ENCODE data around the gene C5orf47. TPM values are rescaled to one million over a fixed set of nuclear protein-coding genes. Genes with fewer than 3 reads are reported as not detected.
A peak's percentile ranks its signal among the peaks of the same experiment; 100 is the strongest.

Gene C5orf47
- total RNA-seq, 1 donor from 2014 or later, result not detected

DNA sequence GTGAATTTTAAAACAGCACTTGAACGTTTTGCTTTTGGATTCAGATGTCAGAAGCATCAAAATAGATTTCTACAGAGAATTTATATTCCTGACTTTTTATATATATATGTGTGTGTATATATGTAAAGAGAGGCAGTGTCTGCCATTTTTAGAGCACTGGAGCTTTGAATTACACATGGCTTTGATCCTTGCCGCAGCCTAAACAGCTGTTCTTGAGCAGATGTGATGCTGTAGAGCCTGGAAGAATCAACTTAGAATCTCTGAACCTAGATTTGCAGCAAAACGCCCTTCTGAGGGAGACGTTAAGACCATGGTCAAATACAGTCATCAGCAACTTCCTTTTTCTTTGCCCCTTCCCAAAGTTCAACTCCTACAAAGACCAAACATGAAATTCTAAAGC is 21.7 kb upstream of the C5orf47 start:
- Mint-ChIP-seq H3K9me3 (ENCODE audit: unreplicated experiment) (no peaks in the 10 kb centered on the region), H3K27me3 (ENCODE audit: low read depth, unreplicated experiment) (no peaks in the 10 kb centered on the region), H3K4me3 (ENCODE audit: unreplicated experiment) (no peak overlapping the region), H3K27ac (ENCODE audit: unreplicated experiment) (peak overlapping the region; percentile 5), H3K36me3 (ENCODE audit: low read depth, unreplicated experiment) (peaks cover 2% of the 10 kb centered on the region), H3K4me1 (ENCODE audit: low read depth, unreplicated experiment) (peaks cover 51% of the 10 kb centered on the region)
- DNase-seq (ENCODE audit: low read depth) (no peak), FAIRE-seq (no peak)
- H3K27me3 ChIP-seq (ENCODE audit: insufficient read depth, low read length), result no peaks in the 10 kb centered on the region
- H3K36me3 ChIP-seq (ENCODE audit: insufficient read depth, low read length), result no peaks in the 10 kb centered on the region
- H3K4me2 ChIP-seq (ENCODE audit: low read length), result no peak overlapping the region
- no peaks in the 10 kb centered on the region for H3K79me2 ChIP-seq (ENCODE audit: insufficient read depth, low read length)
- H3K9me3 ChIP-seq (ENCODE audit: insufficient read depth, low read depth, low read length), result no peaks in the 10 kb centered on the region
- H3K27ac ChIP-seq (ENCODE audit: low read depth, low read length), result no peak overlapping the region
- no peak overlapping the region for H3K4me3 ChIP-seq (ENCODE audit: insufficient read depth, low read depth, low read length)
- H2AFZ ChIP-seq (ENCODE audit: low read depth, low read length), result no peak overlapping the region
- TF ChIP-seq EZH2 (IDR thresholded peaks at IDR 0.05; ENCODE audit: insufficient read depth, low read length), result no peak
- TF ChIP-seq, protein P1, sequence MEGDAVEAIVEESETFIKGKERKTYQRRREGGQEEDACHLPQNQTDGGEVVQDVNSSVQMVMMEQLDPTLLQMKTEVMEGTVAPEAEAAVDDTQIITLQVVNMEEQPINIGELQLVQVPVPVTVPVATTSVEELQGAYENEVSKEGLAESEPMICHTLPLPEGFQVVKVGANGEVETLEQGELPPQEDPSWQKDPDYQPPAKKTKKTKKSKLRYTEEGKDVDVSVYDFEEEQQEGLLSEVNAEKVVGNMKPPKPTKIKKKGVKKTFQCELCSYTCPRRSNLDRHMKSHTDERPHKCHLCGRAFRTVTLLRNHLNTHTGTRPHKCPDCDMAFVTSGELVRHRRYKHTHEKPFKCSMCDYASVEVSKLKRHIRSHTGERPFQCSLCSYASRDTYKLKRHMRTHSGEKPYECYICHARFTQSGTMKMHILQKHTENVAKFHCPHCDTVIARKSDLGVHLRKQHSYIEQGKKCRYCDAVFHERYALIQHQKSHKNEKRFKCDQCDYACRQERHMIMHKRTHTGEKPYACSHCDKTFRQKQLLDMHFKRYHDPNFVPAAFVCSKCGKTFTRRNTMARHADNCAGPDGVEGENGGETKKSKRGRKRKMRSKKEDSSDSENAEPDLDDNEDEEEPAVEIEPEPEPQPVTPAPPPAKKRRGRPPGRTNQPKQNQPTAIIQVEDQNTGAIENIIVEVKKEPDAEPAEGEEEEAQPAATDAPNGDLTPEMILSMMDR (IDR thresholded peaks at IDR 0.05; ENCODE audit: insufficient read depth, low read depth, low read length), result no peak
- no peak overlapping the region for H3K9ac ChIP-seq (ENCODE audit: low read length)
- H4K20me1 ChIP-seq (ENCODE audit: insufficient read depth, low read length), result no peaks in the 10 kb centered on the region
- peaks cover 30% of the 10 kb centered on the region for H3K4me1 ChIP-seq (ENCODE audit: insufficient read depth, low read length)

DNA sequence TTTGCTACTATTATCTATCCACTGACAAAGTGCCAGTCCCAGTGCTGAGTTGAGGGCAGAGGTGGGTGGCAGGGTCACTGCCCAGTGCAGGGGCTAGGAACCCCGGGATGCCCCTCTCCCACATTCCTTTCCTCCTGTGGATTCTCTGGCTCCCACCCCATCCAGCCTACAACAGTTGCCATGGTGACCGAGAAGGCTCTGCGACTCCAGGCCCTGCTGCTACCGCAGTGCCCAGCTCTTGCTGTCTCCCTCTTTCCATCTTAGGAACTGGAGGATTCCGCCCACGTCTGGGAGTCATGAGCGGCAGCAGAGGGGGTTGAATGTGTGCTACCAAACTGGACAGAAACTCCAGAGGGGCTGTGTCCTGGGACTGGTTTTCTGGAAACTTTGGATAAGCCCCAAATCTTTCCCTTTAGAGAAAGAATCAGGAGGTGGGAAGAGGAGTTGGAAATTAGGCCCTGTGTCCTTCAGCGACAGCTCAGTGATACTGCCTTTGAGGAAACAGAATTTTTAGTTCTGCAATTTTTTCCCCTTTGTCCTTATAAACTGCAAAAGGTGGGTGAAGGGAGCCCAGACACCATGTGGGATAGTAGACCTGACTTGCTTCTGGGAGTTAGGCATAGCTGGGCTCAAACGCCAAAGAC is 20.7 kb upstream of the C5orf47 start:
- Mint-ChIP-seq H3K36me3 (ENCODE audit: low read depth, unreplicated experiment) (peaks cover 2% of the 10 kb centered on the region), H3K4me3 (ENCODE audit: unreplicated experiment) (no peak overlapping the region), H3K4me1 (ENCODE audit: low read depth, unreplicated experiment) (peaks cover 44% of the 10 kb centered on the region), H3K9me3 (ENCODE audit: unreplicated experiment) (no peaks in the 10 kb centered on the region), H3K27me3 (ENCODE audit: low read depth, unreplicated experiment) (no peaks in the 10 kb centered on the region), H3K27ac (ENCODE audit: unreplicated experiment) (peak overlapping the region; percentile 77)
- no peaks in the 10 kb centered on the region for H3K79me2 ChIP-seq (ENCODE audit: insufficient read depth, low read length)
- H3K4me3 ChIP-seq (ENCODE audit: insufficient read depth, low read depth, low read length), result no peak overlapping the region
- H3K9ac ChIP-seq (ENCODE audit: low read length), result no peak overlapping the region
- peak overlapping the region; percentile 9 for H3K4me2 ChIP-seq (ENCODE audit: low read length)
- TF ChIP-seq EZH2 (IDR thresholded peaks at IDR 0.05; ENCODE audit: insufficient read depth, low read length), result no peak
- H3K27ac ChIP-seq (ENCODE audit: low read depth, low read length), result no peak overlapping the region
- no peak for FAIRE-seq
- H4K20me1 ChIP-seq (ENCODE audit: insufficient read depth, low read length), result no peaks in the 10 kb centered on the region
- H3K27me3 ChIP-seq (ENCODE audit: insufficient read depth, low read length), result no peaks in the 10 kb centered on the region
- DNase-seq (ENCODE audit: low read depth), result peak; percentile 12
- H3K36me3 ChIP-seq (ENCODE audit: insufficient read depth, low read length), result no peaks in the 10 kb centered on the region
- no peaks in the 10 kb centered on the region for H3K9me3 ChIP-seq (ENCODE audit: insufficient read depth, low read depth, low read length)
- peaks cover 23% of the 10 kb centered on the region for H3K4me1 ChIP-seq (ENCODE audit: insufficient read depth, low read length)
- no peak overlapping the region for H2AFZ ChIP-seq (ENCODE audit: low read depth, low read length)

DNA sequence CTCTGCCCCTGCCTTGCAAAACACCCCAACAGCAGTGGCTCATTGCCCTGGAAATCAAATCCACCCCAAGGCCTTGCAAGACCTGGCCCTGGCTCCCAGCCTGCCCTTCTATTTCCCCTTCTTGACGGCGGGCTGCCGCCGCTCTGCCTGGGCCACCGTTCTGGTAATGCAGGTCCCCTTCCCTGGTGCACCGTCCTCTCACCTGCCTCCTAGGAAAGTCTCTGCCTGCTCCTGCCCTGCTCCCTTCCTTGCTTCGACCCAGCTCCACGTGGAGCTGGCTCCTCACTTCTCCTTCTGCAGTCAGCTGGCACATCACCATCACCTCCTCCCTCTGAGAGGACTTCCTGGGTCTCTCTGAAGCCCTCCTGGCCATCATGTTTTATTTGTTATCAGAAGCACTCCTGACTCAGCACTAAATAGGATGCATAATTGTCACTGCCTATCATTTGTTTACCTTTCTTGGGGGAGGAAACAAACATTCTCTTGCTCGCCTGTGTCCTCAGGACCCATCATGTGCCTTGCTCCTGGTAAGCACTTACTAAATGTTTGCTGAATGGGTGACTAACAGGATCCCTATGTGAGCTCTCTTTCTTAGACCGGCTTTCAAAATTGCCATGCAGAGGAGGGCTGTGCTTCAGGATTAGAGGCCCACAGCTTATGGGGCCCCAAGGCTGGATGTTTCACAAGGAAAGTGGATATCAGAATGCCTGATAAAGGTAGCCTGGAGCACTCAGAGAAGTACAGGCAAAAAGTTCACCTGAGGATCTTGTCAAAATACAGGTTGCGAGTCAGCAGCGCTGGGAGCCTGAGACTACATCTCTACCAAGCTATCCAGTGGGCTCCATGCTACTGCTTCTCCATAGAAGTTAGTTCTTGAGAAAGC is 19.6 kb upstream of the C5orf47 start:
- H3K27ac Mint-ChIP-seq (ENCODE audit: unreplicated experiment), result peak overlapping the region; percentile 73
- H3K4me1 Mint-ChIP-seq (ENCODE audit: low read depth, unreplicated experiment), result peaks cover 36% of the 10 kb centered on the region
- Histone ChIP-seq H3K4me3 (ENCODE audit: insufficient read depth, low read depth, low read length) (no peak overlapping the region), H2AFZ (ENCODE audit: low read depth, low read length) (no peak overlapping the region), H3K9me3 (ENCODE audit: insufficient read depth, low read depth, low read length) (no peaks in the 10 kb centered on the region), H3K4me2 (ENCODE audit: low read length) (peak overlapping the region; percentile 7), H3K27ac (ENCODE audit: low read depth, low read length) (peak overlapping the region; percentile 32), H3K27me3 (ENCODE audit: insufficient read depth, low read length) (no peaks in the 10 kb centered on the region), H4K20me1 (ENCODE audit: insufficient read depth, low read length) (no peaks in the 10 kb centered on the region), H3K9ac (ENCODE audit: low read length) (peak overlapping the region; percentile 13), H3K79me2 (ENCODE audit: insufficient read depth, low read length) (no peaks in the 10 kb centered on the region), H3K36me3 (ENCODE audit: insufficient read depth, low read length) (no peaks in the 10 kb centered on the region), H3K4me1 (ENCODE audit: insufficient read depth, low read length) (peaks cover 21% of the 10 kb centered on the region)
- no peak for TF ChIP-seq EZH2 (IDR thresholded peaks at IDR 0.05; ENCODE audit: insufficient read depth, low read length)
- TF ChIP-seq, protein P1 (IDR thresholded peaks at IDR 0.05; ENCODE audit: insufficient read depth, low read depth, low read length), result no peak
- DNase-seq (ENCODE audit: low read depth) (peak; percentile 58), FAIRE-seq (no peak)
- no peaks in the 10 kb centered on the region for H3K9me3 Mint-ChIP-seq (ENCODE audit: unreplicated experiment)
- H3K4me3 Mint-ChIP-seq (ENCODE audit: unreplicated experiment), result no peak overlapping the region
- H3K27me3 Mint-ChIP-seq (ENCODE audit: low read depth, unreplicated experiment), result peaks cover 6% of the 10 kb centered on the region
- peaks cover 2% of the 10 kb centered on the region for H3K36me3 Mint-ChIP-seq (ENCODE audit: low read depth, unreplicated experiment)

Data from astrocyte (in vitro differentiated cells and primary cell).